ENCODE results near the gene ZBTB16.

ZBTB16 gene

GRCh38 chr11:114270531-114271270 is 211.2 kb downstream of the ZBTB16 start:
- DNase-seq: no peak

- no peak for DNase-seq
These were observed 211.8 kb downstream of the ZBTB16 start for GRCh38 chr11:114271316-114271715.

- DNase-seq: no peak
These were observed 212.8 kb downstream of the ZBTB16 start for GRCh38 chr11:114272311-114272710.

GRCh38 chr11:114273071-114273470 is 213.6 kb downstream of the ZBTB16 start:
- DNase-seq: no peak

- DNase-seq: no peak
These were observed 214.6 kb downstream of the ZBTB16 start for GRCh38 chr11:114273890-114274635.

- DNase-seq: no peak
These were observed 215.1 kb downstream of the ZBTB16 start for GRCh38 chr11:114274637-114275036.

GRCh38 chr11:114275280-114275679 is 215.8 kb downstream of the ZBTB16 start:
- DNase-seq: no peak

- DNase-seq: no peak
These were observed 216.6 kb downstream of the ZBTB16 start for GRCh38 chr11:114276077-114276476.

GRCh38 chr11:114277637-114278341 is 218.3 kb downstream of the ZBTB16 start:
- no peak for DNase-seq

GRCh38 chr11:114278342-114279065 is 219.0 kb downstream of the ZBTB16 start:
- DNase-seq: no peak

GRCh38 chr11:114279792-114280546 is 220.5 kb downstream of the ZBTB16 start:
- DNase-seq: no peak

GRCh38 chr11:114280696-114281095 is 221.2 kb downstream of the ZBTB16 start:
- DNase-seq: no peak

GRCh38 chr11:114281388-114281956 is 222.0 kb downstream of the ZBTB16 start:
- no peak for DNase-seq

- no peak for DNase-seq
These were observed 223.0 kb downstream of the ZBTB16 start for GRCh38 chr11:114282488-114282887.

- no peak for DNase-seq
These were observed 223.9 kb downstream of the ZBTB16 start for GRCh38 chr11:114283422-114283821.

- no peak for DNase-seq
These were observed 224.5 kb downstream of the ZBTB16 start for GRCh38 chr11:114284021-114284420.

GRCh38 chr11:114284914-114285313 is 225.4 kb downstream of the ZBTB16 start:
- DNase-seq: no peak

- DNase-seq: no peak
These were observed 226.1 kb downstream of the ZBTB16 start for GRCh38 chr11:114285599-114285998.

GRCh38 chr11:114286229-114286628 is 226.7 kb downstream of the ZBTB16 start:
- DNase-seq: no peak

- no peak for DNase-seq
These were observed 227.6 kb downstream of the ZBTB16 start for GRCh38 chr11:114287154-114287553.

- DNase-seq: no peak
These were observed 228.6 kb downstream of the ZBTB16 start for GRCh38 chr11:114288136-114288535.

- DNase-seq: no peak
These were observed 230.3 kb downstream of the ZBTB16 start for GRCh38 chr11:114289779-114290178.

Measured in NCI-H187 (cell line).